GM21529 (cell line): Measurements from ENCODE around the gene PRR16.

Source experiments
- ATAC-seq: cut with Tn5 transposase; IDR thresholded peaks from one replicate; pipeline ENCODE4 v1.9.1; 2021; ENCODE audit not compliant: unreplicated experiment

The PRR16 gene

DNA sequence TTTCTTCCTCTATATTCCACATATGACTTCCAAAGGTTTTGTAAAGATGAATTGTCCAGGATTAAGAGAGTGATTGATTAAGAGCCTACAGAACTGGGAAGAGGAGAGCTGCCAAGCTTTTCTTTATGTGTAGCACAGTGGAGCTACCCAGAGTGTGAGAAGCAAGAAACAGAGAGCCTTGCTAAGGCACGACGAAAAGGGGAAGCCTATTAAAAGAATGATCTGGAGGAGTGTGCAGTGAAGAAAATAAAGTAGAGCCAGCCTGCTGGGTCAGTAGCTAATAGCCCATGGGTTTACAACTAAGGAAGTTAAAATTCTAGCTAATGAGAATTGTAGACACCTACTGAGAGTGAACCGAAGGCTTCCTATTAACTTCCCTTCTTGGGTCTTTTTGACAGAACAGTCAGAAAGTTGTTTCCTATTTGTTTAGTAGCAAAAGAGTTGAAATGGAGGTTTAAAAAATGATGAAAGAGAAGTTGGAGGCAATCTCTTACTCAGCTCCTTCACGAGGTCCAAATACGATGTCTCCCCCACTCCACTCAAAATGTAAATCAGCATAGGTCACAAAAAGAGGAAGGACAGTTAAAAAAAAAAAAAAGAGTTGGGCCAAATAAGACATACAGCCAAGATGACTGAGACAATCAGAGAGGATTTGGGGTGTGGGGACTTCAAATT lies 957 bp upstream of the PRR16 start:
- no peak for ATAC-seq

- no peak for ATAC-seq
Observed at GRCh38 chr5:120464627-120465435, 731 bp downstream of the PRR16 start.

DNA sequence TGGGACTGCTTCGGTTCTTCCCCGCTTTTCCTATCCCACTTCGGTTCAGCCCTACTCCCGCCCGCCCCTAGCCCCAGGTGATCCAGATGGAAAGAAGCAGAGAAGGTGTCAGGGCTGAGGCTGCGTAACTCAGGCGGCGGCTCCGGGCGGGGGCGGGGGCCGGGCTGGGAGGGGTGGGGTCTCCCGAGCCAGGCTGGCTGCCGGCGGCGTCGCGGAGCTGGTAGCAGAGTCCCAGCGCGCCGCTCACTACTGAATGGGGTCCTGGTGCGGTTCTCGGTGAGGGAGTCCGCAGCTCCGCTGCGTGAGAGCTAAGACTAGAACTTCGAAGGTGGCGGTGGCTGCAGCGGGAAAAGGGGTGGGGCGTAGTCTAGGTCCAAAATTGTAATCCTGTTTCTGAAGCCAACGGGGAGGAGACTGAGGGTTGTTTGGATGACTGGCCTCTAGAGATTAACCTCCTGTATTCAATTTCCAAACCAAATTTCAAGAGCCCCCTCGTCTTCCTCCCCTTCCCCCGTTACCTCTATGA lies 1.4 kb downstream of the PRR16 start:
- ATAC-seq = no peak

- no peak for ATAC-seq
Observed at GRCh38 chr5:120466341-120467006, 2.4 kb downstream of the PRR16 start.

DNA sequence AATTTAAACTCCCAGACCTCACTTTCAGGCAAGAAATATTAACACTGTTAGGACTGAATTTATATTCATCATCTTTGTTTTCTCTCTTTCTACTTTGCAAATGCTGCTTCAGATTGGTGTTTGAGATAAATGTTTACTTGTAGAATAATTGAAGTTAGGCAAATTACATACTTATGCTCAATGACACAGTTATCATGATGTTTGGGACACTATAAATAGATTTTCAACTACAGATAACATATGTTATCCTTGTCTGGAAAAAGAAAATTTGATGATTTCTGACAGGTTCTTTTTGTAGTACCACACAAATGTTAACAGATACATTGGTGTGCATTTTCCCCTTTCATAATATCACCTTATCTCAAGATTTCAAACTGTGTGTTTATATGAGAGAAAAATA lies 7.9 kb downstream of the PRR16 start:
- ATAC-seq = no peak

- ATAC-seq = no peak
Observed at GRCh38 chr5:120472911-120473310, 8.8 kb downstream of the PRR16 start.

GRCh38 chr5:120473332-120473731 lies 9.2 kb downstream of the PRR16 start:
- no peak for ATAC-seq

GRCh38 chr5:120476063-120476462 lies 12.0 kb downstream of the PRR16 start:
- ATAC-seq = no peak

GRCh38 chr5:120479066-120479465 lies 15.0 kb downstream of the PRR16 start:
- ATAC-seq = no peak

- ATAC-seq = no peak
Observed at GRCh38 chr5:120499876-120500563, 35.9 kb downstream of the PRR16 start.

- ATAC-seq = no peak
Observed at GRCh38 chr5:120502531-120502930, 38.4 kb downstream of the PRR16 start.

DNA sequence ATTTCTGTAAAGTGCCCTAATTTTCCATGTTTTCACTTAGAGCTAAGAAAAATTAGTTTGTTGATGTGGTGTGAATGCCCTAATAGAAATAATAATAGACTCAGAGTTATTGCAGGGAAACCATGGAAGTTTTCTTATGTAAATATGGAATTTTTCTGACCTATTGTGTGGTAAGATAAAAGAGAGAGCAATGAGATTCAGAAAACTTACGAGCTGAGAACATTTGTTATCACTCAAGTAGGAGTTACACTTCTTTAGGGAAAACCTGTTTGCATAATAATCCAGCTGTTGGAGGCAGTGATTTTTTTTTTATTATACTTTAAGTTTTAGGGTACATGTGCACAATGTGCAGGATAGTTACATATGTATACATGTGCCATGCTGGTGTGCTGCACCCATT lies 39.2 kb downstream of the PRR16 start:
- no peak for ATAC-seq

- no peak for ATAC-seq
Observed at GRCh38 chr5:120504057-120504456, 40.0 kb downstream of the PRR16 start.

DNA sequence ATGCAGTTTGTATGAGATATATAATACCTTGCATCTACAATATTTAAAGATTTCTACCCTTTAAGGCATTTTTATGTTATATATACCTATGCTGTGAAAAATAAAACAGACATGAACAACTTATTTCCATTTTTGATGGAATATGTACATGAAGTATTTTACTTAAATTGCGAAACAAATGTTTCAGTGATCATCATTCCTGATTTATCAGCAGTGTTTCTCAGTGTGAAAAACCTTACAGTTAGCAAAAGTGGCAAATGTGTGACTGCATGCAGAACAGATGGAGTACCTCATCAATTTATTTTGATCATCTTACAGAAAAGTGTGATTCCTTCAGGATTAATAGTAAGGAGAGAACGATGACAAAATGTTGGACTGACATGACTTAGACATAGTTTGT lies 43.1 kb downstream of the PRR16 start:
- ATAC-seq = no peak

DNA sequence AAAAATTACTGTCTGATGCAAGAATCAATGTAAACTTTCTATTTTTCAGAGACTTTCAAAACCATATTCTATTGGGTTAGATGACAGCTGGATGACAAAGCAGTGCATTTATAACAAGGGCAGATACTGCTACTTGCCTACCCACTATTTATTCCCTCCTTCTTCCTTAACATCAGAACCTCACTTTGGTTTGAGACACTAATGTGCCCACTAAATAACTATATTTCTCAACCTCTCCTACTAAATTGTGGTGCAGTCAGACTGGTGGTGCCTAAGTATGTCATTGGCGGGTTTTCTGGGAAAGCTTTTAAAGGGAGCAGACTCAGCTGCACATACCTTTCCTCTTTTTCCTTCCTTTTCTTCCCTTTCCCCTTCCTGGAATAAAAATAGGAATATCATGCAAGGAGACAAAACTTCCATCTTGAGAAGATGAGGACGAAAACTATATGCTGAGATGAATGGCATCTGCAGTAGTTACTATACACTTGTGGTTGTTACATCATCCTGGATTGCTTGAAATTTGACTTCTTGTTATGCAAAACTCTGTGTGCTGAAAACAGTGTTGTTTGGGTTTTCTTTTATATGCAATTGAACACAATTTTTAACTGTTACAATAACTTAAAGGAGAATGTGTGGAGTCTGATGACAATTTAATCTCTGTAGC lies 43.8 kb downstream of the PRR16 start:
- no peak for ATAC-seq

- ATAC-seq = no peak
Observed at GRCh38 chr5:120509053-120509452, 45.0 kb downstream of the PRR16 start.

GRCh38 chr5:120510098-120510637 lies 46.1 kb downstream of the PRR16 start:
- ATAC-seq = no peak

DNA sequence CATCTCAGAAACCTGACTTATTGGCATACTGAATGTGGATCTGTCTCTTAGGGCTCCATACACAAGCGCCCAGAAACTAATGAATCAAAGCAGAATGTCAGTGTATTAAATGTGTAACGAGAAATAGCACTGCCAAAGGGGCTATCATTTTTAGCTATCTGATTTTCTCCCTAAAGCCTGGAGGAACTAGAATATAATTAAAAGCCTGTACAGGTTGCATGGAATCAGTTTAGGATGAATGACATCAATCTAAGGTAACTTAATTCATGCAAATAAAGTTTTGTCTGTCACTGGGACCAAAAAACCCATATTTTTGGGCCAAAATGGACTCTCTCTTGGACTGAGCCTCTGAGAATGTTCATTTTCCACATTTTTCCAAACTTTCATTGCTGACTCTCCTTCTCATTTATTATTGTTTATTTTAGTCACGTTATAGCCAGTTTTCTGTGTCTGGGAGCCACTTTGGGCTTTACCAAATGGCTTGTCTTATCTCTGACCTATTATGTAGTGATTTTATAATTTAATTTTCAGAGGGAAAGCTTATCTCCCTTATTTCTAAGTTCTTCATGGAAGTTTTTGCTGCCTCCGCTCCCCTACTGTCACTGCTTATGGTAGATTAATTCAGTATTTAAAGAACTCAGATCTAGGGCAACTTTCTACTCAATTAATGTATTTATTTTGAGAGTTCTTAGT lies 47.0 kb downstream of the PRR16 start:
- ATAC-seq = no peak

DNA sequence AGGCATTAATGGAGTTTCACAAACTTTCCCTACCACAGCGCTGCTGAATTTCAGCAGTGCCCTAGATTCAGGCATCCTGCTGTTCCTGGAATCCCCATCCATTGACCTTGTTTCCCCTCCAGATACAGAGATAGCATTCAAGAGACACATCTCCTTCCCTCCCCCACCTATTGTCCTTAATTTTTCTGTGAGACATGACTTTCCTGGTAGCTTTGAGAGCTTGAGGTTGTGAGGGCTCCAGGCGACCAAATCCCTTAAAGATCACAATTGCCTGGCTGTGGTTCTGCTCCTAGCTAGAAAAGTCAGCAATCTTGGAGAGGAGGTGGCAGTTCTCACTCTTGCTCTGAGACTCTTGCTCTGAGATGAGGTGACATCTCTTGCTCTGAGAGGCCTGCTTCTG lies 48.0 kb downstream of the PRR16 start:
- ATAC-seq = no peak
